ENCODE measurements around the gene CHAT. TPM values are rescaled to one million over a fixed set of nuclear protein-coding genes. Genes with fewer than 3 reads are reported as not detected.

The CHAT gene
- polyA plus RNA-seq, 1 donor (not counting 4 experiments of a cell fraction or from before 2014, with no cell fraction given): not detected

DNA sequence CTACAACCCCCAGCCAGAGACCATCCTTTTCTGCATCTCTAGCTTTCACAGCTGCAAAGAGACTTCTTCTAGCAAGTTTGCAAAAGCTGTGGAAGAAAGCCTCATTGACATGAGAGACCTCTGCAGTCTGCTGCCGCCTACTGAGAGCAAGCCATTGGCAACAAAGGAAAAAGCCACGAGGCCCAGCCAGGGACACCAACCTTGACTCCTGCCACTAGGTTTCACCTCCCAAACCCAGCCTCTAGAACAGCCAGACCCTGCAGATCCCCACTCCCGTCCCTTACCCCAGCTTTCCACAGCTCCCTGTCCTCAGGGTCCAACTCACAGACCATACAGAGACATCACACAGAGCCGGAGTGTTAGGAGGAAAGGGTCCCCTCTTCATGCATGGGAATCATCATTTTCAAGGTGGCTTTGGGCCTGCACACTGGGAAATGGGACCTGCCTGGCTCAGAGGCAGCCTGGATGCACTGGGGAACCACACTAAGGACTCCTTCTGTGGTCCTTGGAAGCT is 51.1 kb downstream of the CHAT start:
- Histone ChIP-seq H3K27me3 (ENCODE audit: control insufficient read depth, extremely low read depth, insufficient read depth, low read length) (no peaks in the 10 kb centered on the region), H3K36me3 (ENCODE audit: control insufficient read depth in 2 of 2, extremely low read depth in 1 of 2, insufficient read depth in 2 of 2, low read length in 2 of 2) (no peaks in the 10 kb centered on the region), H2AFZ (ENCODE audit: control insufficient read depth, low read length) (no peak overlapping the region), H3K9ac (ENCODE audit: control insufficient read depth, extremely low read depth, insufficient read depth, low read length) (no peak overlapping the region), H3K9me3 (ENCODE audit: control insufficient read depth, low read depth, low read length) (no peaks in the 10 kb centered on the region), H3K4me1 (ENCODE audit: control insufficient read depth, extremely low read depth, insufficient read depth, low read length) (peaks cover 12% of the 10 kb centered on the region), H3K4me2 (ENCODE audit: control insufficient read depth, extremely low read depth, insufficient read depth, low read depth, low read length) (no peak overlapping the region), H3K9me1 (ENCODE audit: control insufficient read depth, extremely low read depth, insufficient read depth, low read length) (no peaks in the 10 kb centered on the region), H3K79me2 (ENCODE audit: control insufficient read depth, insufficient read depth, low read length) (no peaks in the 10 kb centered on the region), H3K4me3 (ENCODE audit: control insufficient read depth in 2 of 3, extremely low read depth in 1 of 3, insufficient read depth in 2 of 3, low read depth in 1 of 3, low read length in 3 of 3) (no peak overlapping the region), H3K27ac (ENCODE audit: control insufficient read depth, insufficient read depth, low read length) (no peak overlapping the region), H4K20me1 (ENCODE audit: control insufficient read depth, extremely low read depth, insufficient read depth, low read length) (no peaks in the 10 kb centered on the region)
- TF ChIP-seq EZH2 (IDR thresholded peaks at IDR 0.05; ENCODE audit: low read length) (no peak), CTCF (optimal IDR thresholded peaks at IDR 0.05 in 1 of 3, IDR thresholded peaks at IDR 0.05 in 1 of 3, conservative IDR thresholded peaks at IDR 0.05 in 1 of 3; ENCODE audit: extremely low read depth in 1 of 3, insufficient read depth in 2 of 3, low read length in 3 of 3) (no peak)
- FAIRE-seq (no peak), DNase-seq (ENCODE audit: low read depth, low spot score) (no peak)
- dilution Hi-C loops (cut with MboI; ENCODE audit: extremely low pct_ligation_motif_present, low sequenced_read_pairs): no loop called here

- Histone ChIP-seq H3K27me3 (ENCODE audit: control insufficient read depth, extremely low read depth, insufficient read depth, low read length) (no peaks in the 10 kb centered on the region), H3K9me3 (ENCODE audit: control insufficient read depth, low read depth, low read length) (no peaks in the 10 kb centered on the region), H3K27ac (ENCODE audit: control insufficient read depth, insufficient read depth, low read length) (no peak overlapping the region), H4K20me1 (ENCODE audit: control insufficient read depth, extremely low read depth, insufficient read depth, low read length) (no peaks in the 10 kb centered on the region), H3K4me1 (ENCODE audit: control insufficient read depth, extremely low read depth, insufficient read depth, low read length) (peaks cover 12% of the 10 kb centered on the region), H3K79me2 (ENCODE audit: control insufficient read depth, insufficient read depth, low read length) (no peaks in the 10 kb centered on the region), H3K9ac (ENCODE audit: control insufficient read depth, extremely low read depth, insufficient read depth, low read length) (no peak overlapping the region), H2AFZ (ENCODE audit: control insufficient read depth, low read length) (no peak overlapping the region), H3K4me3 (ENCODE audit: control insufficient read depth in 2 of 3, extremely low read depth in 1 of 3, insufficient read depth in 2 of 3, low read depth in 1 of 3, low read length in 3 of 3) (no peak overlapping the region), H3K9me1 (ENCODE audit: control insufficient read depth, extremely low read depth, insufficient read depth, low read length) (no peaks in the 10 kb centered on the region), H3K36me3 (ENCODE audit: control insufficient read depth in 2 of 2, extremely low read depth in 1 of 2, insufficient read depth in 2 of 2, low read length in 2 of 2) (no peaks in the 10 kb centered on the region), H3K4me2 (ENCODE audit: control insufficient read depth, extremely low read depth, insufficient read depth, low read depth, low read length) (no peak overlapping the region)
- no peak for TF ChIP-seq EZH2 (IDR thresholded peaks at IDR 0.05; ENCODE audit: low read length)
- TF ChIP-seq CTCF (optimal IDR thresholded peaks at IDR 0.05 in 1 of 3, IDR thresholded peaks at IDR 0.05 in 1 of 3, conservative IDR thresholded peaks at IDR 0.05 in 1 of 3; ENCODE audit: extremely low read depth in 1 of 3, insufficient read depth in 2 of 3, low read length in 3 of 3): no peak
- FAIRE-seq (no peak), DNase-seq (ENCODE audit: low read depth, low spot score) (no peak)
- dilution Hi-C loops (cut with MboI; ENCODE audit: extremely low pct_ligation_motif_present, low sequenced_read_pairs): no loop called here
Measured at GRCh38 chr10:49666054-49666615, 52.3 kb downstream of the CHAT start.
